ENCODE data around the gene TRIM72.
"Not testable (repeated sequence)": the region's sequence is repeated elsewhere in the genome, so short reads cannot be mapped to it uniquely, and the experiment has no call there.

TRIM72 gene

GRCh38 chr16:31213877-31214707 lies at the start of gene TRIM72:
Gene TRIM72 (plus strand): TSS chr16:31214119. CDS start chr16:31214739, 620 bp downstream.
- DNase-seq (ENCODE audit: low read depth in 1 of 2, low spot score in 1 of 2): no peak

GRCh38 chr16:31167315-31167714 lies 46.6 kb upstream of the TRIM72 start:
- no peak for DNase-seq (ENCODE audit: low read depth in 1 of 2, low spot score in 1 of 2)

DNA sequence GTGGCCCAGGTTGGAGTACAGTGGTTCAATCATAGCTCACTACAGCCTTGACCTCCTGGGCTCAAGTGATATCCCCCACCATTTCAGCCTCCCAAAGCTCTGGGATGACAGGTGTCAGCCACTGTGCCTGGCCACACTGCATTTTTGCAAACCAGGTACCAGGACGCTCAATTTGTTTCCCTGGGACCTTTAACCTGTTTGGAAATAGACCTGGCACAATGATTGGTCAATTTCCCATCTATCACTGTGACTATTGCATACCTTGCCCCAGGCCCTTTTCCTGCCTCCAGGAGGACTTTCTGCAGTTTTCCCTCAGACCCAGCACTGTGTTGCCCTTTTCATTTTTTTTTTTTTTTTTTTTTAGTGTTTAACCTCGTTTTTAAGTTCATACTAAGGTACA lies 45.1 kb upstream of the TRIM72 start:
- no peak for DNase-seq (ENCODE audit: low read depth in 1 of 2, low spot score in 1 of 2)

GRCh38 chr16:31170048-31170447 lies 43.9 kb upstream of the TRIM72 start:
- DNase-seq (ENCODE audit: low read depth in 1 of 2, low spot score in 1 of 2): not testable (repeated sequence)

GRCh38 chr16:31177136-31177535 lies 36.8 kb upstream of the TRIM72 start:
- DNase-seq (ENCODE audit: low read depth in 1 of 2, low spot score in 1 of 2): no peak

- DNase-seq (ENCODE audit: low read depth in 1 of 2, low spot score in 1 of 2): no peak
These were observed 34.6 kb upstream of the TRIM72 start for GRCh38 chr16:31179219-31179746.

DNA sequence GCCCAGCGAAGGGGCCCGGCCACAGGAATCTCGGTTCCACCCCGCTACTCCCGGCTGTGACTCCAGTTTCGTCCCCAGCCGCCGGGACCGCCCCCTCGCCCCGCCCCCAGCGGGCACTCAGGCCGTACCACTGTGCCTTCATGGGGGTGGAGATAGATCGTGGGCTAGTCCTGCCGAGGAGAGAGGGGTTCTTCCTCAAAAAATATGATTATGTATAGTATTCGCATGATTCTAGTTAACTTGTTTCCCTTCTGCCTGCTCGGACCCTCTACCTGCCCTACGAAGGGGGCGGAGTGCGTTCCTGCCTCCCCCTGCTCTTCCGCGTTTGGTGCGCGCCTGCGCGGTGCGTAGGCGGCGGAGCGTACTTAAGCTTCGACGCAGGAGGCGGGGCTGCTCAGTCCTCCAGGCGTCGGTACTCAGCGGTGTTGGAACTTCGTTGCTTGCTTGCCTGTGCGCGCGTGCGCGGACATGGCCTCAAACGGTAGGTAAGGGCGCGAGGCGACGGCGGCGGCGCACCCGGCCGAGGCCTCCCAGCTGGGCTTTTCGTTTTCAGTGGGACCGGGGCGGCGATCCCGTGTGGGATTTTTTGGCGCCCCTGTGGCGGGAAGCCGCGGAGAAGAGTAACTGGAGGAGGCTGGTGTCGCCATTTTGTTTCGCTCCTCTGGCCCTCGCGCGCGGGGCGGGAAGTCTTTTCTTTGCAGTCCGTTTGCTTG lies 34.0 kb upstream of the TRIM72 start, which contains the start of gene FUS:
Gene FUS (plus strand): TSS at position 393 of the 713 bp plus-strand sequence. CDS start 76 bp downstream, at position 469.
- DNase-seq (ENCODE audit: low read depth in 1 of 2, low spot score in 1 of 2): peak; percentile 86

GRCh38 chr16:31181102-31181830 lies 32.7 kb upstream of the TRIM72 start:
- no peak for DNase-seq (ENCODE audit: low read depth in 1 of 2, low spot score in 1 of 2)

- no peak for DNase-seq (ENCODE audit: low read depth in 1 of 2, low spot score in 1 of 2)
These were observed 31.5 kb upstream of the TRIM72 start for GRCh38 chr16:31182391-31182790.

- DNase-seq (ENCODE audit: low read depth in 1 of 2, low spot score in 1 of 2): no peak
These were observed 30.2 kb upstream of the TRIM72 start for GRCh38 chr16:31183432-31184428.

DNA sequence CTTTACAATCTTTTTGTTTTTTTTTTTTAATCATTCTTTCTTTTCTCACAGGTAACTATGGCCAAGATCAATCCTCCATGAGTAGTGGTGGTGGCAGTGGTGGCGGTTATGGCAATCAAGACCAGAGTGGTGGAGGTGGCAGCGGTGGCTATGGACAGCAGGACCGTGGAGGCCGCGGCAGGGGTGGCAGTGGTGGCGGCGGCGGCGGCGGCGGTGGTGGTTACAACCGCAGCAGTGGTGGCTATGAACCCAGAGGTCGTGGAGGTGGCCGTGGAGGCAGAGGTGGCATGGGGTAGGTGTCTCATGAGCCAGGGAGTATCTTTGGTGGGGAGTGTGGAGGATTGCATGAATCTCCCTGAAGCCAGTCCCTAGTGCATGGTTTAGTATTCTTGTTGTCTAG lies 29.0 kb upstream of the TRIM72 start:
- no peak for DNase-seq (ENCODE audit: low read depth in 1 of 2, low spot score in 1 of 2)

DNA sequence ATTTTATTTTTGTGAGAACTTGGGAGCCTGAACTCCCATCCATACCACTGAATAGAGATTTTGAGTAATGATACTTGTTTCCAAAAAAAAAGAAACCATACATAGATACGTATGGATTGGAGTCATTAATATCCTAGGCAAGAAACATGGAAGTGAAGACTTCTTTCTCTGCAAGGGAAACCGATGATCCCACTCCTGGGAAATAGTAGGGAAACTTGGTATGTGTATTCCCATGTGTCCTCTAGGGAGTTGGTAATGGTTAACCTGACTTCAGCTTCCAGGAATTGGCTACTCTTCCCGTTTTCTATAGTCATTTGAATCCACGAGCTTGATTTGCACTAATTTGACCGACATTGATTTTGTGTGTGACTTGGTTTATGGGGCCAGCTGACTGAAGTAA lies 28.6 kb upstream of the TRIM72 start:
- no peak for DNase-seq (ENCODE audit: low read depth in 1 of 2, low spot score in 1 of 2)

- DNase-seq (ENCODE audit: low read depth in 1 of 2, low spot score in 1 of 2): no peak
These were observed 27.7 kb upstream of the TRIM72 start for GRCh38 chr16:31186176-31186575.

DNA sequence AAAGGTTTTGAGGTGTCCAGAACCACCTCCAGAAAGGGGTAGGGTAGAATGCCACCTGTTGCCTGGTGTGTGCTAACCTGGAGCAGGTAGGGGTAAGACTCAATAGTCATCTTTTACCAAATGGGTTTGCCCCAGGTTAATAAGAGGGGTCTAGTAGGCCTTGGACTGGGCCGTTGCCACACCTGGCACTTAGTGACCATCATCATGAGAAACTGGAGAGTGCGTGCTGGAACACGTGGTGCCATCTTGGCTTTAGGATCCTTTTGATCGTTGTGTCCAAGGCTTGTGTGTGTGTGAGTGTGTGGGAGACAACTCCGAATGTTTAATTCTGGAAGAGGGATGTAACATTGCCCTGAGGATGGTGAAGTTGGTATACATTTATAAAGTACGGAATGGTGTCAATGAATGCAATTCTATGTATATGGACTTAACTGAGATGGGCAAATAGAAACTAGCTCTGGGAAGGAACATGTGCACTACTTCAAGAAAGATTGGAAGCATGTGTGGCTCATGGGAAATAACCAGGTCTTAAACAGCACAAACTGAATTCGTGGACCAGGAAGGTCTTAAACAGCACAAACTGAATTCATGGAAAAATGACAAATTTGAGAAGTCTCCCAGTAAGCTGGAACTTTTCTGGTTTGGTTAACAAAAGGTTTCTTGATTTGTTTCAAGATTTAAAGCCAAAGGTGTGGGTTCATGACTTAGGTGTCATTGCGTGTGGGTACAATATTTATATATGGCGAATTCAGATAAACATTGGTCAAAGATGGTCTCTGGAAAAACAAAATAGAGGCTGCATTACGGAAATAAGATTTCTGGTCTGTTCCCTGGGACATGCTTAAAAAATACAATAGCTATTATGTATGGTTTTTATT lies 26.8 kb upstream of the TRIM72 start:
- no peak for DNase-seq (ENCODE audit: low read depth in 1 of 2, low spot score in 1 of 2)

DNA sequence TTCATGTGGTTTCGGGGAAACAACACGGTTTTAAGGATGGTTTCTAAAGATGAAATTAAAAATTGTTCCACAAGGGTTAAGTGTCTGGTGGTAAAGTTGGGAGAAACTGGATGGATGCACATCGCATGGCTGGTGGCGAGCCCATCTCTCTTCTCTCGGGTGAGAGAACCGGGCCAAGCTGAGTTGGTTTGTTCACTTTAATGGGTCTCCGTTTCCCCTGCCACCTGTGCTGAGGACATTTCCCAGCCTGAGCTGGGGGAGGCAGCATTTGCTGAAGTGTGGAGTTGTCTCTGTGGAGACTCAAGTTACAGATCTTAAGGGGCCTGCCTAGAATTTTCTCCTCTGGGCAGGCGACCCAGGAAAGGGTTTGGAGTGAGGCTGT lies 26.1 kb upstream of the TRIM72 start:
- no peak for DNase-seq (ENCODE audit: low read depth in 1 of 2, low spot score in 1 of 2)

DNA sequence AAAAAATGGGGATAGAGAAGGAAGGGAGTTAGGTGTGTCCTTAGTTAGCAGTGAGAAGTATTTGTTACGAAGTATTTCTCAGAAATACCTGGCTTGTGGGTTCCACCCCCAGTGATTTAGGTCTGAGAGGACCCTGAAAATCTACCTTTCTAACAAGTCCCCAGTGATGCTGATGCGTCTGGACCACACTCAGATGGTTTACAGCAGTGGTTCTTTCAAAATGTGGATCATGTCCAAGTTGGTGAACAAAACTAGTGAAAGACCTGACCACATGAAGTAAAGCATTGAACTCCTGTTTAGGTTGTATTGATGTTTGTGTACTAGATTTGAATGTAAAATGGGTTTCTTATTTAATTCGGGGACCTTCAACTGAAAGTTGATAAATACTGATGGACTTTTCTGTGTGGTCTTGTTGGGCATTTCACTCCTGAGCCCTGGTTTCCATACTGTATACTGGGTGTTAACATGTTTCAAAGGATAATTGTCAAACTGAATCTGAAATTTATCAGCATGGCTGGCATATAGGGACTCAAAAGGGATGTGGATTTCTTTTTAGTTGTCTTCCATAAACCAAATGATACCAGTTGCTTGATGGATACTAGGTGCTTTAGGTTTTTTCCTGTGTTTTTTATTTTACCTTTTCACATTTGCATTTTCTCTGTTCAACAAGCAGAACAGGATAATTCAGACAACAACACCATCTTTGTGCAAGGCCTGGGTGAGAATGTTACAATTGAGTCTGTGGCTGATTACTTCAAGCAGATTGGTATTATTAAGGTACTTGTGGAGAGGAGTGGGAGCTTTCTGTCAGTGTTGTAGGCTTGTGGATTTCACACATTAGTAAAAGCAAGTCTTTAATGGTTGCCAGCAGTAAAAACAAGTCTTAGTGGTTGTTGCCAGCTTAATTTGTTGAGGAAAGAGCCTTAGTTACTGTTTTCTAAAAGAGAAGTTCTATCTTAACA lies 25.2 kb upstream of the TRIM72 start:
- DNase-seq (ENCODE audit: low read depth in 1 of 2, low spot score in 1 of 2): no peak

- no peak for DNase-seq (ENCODE audit: low read depth in 1 of 2, low spot score in 1 of 2)
These were observed 24.5 kb upstream of the TRIM72 start for GRCh38 chr16:31189412-31189778.

- DNase-seq (ENCODE audit: low read depth in 1 of 2, low spot score in 1 of 2): no peak
These were observed 23.9 kb upstream of the TRIM72 start for GRCh38 chr16:31190061-31190460.
